ENCODE data around the gene ZNF335.
"Not testable (repeated sequence)": the region's sequence is repeated elsewhere in the genome, so short reads cannot be mapped to it uniquely, and the experiment has no call there.

The ZNF335 gene

DNA sequence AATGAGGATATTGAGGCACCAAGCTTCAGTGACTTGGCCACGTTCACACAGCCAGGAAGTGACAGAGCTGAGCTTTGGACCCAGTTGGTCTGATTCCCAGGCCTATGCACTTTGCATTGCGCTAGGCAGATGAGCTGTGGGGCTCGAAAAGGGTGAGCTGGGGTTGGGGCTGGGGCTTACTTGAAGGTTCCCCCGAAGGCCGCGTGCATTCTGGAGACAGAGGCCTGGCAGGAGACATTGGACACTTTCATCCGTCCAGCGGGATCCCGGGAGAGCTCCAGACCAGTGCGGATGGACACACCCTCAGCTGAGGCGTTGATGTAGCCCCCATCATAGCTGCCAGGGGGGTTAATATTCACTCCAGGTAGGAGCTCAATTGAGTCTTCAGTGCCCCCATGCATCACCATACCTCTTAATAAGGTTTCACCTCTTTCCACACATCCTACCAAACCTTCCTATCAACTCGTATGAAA is 62.6 kb downstream of the ZNF335 start:
- no peak for DNase-seq

DNA sequence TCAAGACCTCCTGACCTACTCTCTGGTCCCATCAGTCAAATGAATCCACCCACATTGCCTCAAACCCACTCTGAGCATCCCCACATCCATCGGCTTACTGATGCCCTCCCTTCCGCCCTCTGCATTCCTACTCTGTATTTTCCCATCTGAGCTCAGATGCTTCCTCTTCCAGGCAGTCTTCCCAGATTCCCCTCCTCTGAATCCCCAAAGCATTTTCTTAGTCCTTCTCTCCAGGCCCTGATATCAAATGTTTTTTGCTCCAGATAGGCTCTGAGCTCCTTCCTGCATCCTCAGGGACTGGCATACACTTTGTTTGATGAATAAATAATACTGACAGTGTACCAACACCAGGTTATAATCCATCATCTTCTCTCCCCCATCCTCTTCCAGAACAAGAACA is 63.9 kb downstream of the ZNF335 start:
- no peak for DNase-seq

DNA sequence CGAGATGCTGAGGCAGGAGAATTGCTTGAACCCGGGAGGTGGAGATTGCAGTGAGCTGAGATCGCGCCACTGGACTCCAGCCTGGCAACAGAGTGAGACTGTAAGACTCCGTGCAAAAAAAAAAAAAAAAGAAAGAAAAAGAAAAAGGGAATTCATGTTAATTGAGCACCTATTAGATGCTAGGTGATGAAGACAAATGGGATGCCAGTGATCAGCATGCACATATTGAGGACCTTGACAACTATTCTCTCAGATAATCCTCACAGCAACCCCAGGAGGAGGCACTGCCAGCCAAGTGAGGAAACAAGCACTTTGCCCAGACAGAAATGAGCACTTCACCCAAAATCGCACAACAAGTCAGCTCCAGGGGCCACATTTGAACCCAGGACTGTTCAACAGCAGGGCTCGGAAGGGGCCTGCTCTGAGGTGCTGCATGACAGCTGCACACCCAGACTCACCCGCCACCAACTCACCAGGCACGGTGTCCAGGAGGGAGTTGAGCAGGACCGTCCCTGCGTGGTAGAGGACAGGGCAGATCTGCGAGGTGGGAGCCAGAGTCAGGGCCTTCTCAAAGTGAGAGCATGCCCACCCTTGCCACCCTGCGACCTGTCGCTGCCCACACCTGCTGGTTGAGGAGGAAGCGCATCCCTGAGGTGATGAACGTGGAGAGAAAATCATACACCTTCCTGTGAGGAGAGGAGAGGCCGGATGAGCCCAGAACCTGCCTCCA is 64.6 kb downstream of the ZNF335 start:
- DNase-seq: no peak

DNA sequence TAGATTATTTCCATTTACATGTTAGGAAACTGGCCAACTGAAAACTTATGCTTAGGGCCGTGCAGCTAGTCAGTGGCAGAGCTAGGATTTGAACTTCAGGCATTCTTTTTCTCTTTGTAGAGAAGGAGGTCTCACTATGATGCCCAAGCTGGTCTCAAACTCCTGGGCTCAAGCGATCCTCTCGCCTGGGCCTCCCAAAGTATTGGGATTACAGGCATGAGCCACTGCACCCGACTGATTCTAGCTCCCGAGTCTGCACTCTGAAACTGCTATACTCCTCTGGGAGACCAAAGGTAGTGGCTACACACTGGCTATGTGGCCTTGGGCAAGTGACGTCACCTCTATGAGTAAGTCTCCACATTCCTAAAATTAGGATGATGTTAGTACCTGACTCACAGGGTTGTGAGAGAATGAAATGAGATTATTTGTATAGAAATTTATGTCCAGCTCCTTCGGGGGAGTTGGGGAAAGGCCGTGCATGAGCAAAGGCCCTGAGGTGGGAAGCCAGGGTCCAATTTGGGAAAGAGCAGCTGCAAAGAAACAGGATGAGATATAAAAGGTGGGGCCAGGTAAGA is 66.4 kb downstream of the ZNF335 start:
- DNase-seq: no peak

DNA sequence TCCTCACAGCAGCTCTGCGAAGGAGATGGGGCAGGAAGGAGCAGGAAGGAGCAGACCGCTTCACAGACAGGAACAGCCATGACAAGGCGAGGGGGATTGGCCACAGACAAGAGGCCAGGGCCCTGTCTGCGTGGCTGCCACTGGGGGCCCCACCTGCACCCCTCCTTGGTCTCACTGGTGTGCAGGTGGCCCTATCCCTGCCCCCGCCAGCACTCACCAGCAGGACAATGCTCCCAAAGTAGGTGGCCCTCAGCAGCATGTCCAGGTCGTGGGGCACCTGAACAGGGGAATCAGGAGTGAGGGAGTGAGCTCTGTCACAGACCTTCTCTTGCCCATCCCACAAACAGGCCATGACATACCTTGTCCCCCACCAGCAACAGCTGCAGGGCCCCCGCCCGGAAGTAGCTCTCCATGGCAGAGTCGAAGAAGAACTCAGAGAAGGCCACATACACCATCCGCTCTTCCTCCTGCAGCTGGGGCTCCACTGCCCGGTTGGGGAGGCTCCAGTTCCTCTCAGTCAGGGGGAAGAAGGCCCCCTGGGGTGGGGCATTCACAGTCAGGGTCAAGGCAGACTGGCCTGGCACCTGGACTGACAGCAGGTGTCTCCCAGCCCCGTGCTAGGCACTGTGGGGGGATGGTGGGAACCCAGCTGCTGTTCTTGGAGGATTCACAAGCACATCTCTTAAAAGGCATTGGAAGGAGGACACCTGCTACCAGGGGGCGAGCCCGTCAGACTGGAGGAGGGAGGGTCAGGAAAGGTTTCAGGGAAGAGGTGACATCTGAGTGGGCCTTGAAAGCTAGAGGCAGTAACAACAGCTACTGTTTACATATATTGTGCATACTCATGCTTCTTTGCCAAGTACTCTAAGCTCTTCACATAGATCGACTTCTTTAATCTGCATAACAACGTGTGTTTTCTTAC is 67.2 kb downstream of the ZNF335 start:
- no peak for DNase-seq

DNA sequence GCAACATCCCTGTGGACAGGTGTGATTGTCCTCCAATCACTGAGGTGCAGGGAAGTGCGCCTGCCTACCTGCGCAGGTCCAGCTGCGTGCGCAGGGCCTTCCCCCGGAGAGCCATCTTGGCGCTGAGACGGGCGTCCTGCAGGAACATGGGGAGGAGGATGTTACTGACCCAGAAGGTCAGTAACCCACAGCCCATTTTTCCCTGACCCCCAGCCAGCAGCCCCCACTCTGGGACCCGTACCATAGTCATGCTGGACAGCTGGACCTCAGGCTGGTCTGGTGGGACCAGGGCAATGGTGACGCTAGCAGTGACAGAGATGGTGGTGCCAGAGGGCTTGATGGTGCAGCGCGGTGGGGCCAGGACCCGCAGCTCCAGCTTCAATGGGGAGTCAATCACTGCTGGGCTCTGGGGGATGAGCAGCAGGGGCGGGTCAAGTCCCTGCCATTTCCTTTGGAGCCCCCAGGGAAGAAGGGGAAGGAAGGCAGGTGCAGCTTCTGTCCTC is 69.8 kb downstream of the ZNF335 start:
- no peak for DNase-seq

DNA sequence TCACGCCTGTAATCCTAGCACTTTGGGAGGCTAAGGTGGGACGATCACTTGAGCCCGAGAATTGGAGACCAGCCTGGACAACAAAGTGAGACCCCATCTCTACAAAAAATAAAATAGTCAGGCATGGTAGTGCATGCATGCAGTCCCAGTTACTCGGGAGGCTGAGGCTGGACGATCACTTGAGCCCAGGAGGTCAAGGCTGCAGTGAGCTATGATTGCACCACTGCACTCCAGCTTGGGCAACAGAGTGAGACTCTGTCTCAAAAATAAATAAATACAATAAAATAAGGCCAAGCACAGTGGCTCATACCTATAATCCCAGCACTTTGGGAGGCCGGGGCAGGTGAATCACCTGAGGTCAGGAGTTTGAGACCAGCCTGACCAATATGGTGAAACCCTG is 70.7 kb downstream of the ZNF335 start:
- DNase-seq: not testable (repeated sequence)

DNA sequence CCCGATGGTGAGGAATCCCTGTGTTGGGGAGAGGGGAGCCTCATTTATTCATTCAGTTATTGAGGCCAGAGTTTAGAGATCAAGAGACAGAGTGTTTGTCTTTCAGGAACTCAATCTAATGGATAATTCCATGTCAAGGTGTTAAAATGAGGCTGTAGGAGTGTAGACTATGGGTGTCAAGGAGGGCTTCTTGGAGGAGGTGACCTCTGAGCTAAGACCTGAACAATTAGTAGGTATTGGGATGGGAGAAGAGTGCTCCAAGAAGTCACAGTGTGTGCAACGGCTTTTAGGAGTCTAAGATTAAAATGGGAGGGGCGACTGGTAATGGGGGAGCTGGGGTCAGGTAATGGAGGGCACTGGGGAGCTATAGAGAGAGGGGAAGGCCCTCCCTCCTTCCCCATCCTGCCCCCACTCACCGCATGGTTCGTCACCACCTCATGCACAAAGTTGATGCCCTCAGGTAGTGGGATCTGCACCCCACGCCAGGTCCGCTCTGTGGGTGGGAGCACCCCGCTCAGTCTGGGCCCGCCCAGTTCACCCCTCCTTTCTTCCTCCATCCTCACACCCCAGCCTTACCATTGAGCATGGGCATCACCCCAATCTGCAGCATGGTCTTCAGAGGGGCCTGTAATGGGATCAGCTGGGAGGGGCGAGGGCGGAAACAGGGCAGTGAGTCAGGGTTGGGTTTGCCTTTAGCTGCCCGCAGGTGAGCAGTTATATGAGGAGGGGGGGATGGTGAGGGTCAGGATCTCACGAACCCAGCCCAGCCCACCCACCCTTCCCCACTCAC is 72.8 kb downstream of the ZNF335 start:
- DNase-seq: no peak

Measured in CD4-positive, alpha-beta T cell treated with Interleukin-4 for 4 hours (primary cell).